BE2C (cell line): Measurements from ENCODE around the gene STAM.

ENCODE experiments used
- DNase-seq: peaks from one replicate; pipeline ENCODE4 v3.0.0-alpha.2; 2020
- H3K27me3 ChIP-seq: fragments of 250-450 bp; sonication (Bioruptor Pico); 2 replicates; pipeline ENCODE4 v1.5.1; 2020; ENCODE audit warnings: mild to moderate bottlenecking
- H3K36me3 ChIP-seq: fragments of 250-450 bp; sonication (Bioruptor Pico); 2 replicates; pipeline ENCODE4 v1.5.1; 2020; ENCODE audit warnings: mild to moderate bottlenecking
- H3K4me1 ChIP-seq: fragments of 250-450 bp; sonication (Bioruptor Pico); 2 replicates; pipeline ENCODE4 v1.5.1; 2020
- H3K4me3 ChIP-seq: 2 replicates; pipeline ENCODE4 v1.5.1; 2011; ENCODE audit warnings: low read depth, low read length
- H3K9me3 ChIP-seq: fragments of 250-450 bp; sonication (Bioruptor Pico); 2 replicates; pipeline ENCODE4 v1.5.1; 2020
- CTCF ChIP-seq: IDR thresholded peaks from 2 replicates; pipeline ENCODE4 v1.5.1; 2012; ENCODE audit warnings: mild to moderate bottlenecking, low read depth, low read length

STAM gene

GRCh38 chr10:17649836-17650235 lies 5.9 kb downstream of the STAM start:
- Histone ChIP-seq H3K4me3 (no peak overlapping the region), H3K9me3 (no peaks in the 10 kb centered on the region), H3K36me3 (peaks cover 18% of the 10 kb centered on the region), H3K27me3 (no peaks in the 10 kb centered on the region), H3K4me1 (0 out of 2 replicates have a peak, but pooled peaks cover 2% of the 10 kb centered on the region)
- TF ChIP-seq CTCF: no peak
- DNase-seq: no peak

GRCh38 chr10:17650416-17650815 lies 6.5 kb downstream of the STAM start:
- no peaks in the 10 kb centered on the region for H3K27me3 ChIP-seq
- no peak overlapping the region for H3K4me3 ChIP-seq
- no peak for TF ChIP-seq CTCF
- H3K9me3 ChIP-seq: no peaks in the 10 kb centered on the region; the same call in 1 of the 2 replicates
- H3K4me1 ChIP-seq: peaks cover 2% of the 10 kb centered on the region; the same call in 1 of the 2 replicates
- peaks cover 18% of the 10 kb centered on the region for H3K36me3 ChIP-seq
- no peak for DNase-seq

- no peaks in the 10 kb centered on the region; the same call in 1 of the 2 replicates for H3K9me3 ChIP-seq
Observed at GRCh38 chr10:17651896-17652295, 7.9 kb downstream of the STAM start.

GRCh38 chr10:17652585-17652984 lies 8.6 kb downstream of the STAM start:
- Histone ChIP-seq H3K27me3 (no peaks in the 10 kb centered on the region), H3K36me3 (peaks cover 14% of the 10 kb centered on the region), H3K9me3 (no peaks in the 10 kb centered on the region; the same call in 1 of the 2 replicates), H3K4me1 (no peaks in the 10 kb centered on the region; the same call in 1 of the 2 replicates), H3K4me3 (no peak overlapping the region)
- no peak for DNase-seq
- TF ChIP-seq CTCF: no peak

More at GRCh38 chr10:17651896-17652295, 7.9 kb downstream of the STAM start:
- DNase-seq: no peak
- no peaks in the 10 kb centered on the region; the same call in 1 of the 2 replicates for H3K4me1 ChIP-seq
- TF ChIP-seq CTCF: no peak
- no peak overlapping the region for H3K4me3 ChIP-seq
- H3K27me3 ChIP-seq: no peaks in the 10 kb centered on the region
- H3K36me3 ChIP-seq: peaks cover 14% of the 10 kb centered on the region

GRCh38 chr10:17655009-17655408 lies 11.1 kb downstream of the STAM start:
- no peaks in the 10 kb centered on the region; the same call in 1 of the 2 replicates for H3K4me1 ChIP-seq
- no peak overlapping the region for H3K4me3 ChIP-seq
- H3K27me3 ChIP-seq: no peaks in the 10 kb centered on the region
- no peak for DNase-seq
- H3K36me3 ChIP-seq: peaks cover 7% of the 10 kb centered on the region
- no peaks in the 10 kb centered on the region; the same call in 1 of the 2 replicates for H3K9me3 ChIP-seq
- TF ChIP-seq CTCF: no peak

GRCh38 chr10:17655567-17656146 lies 11.7 kb downstream of the STAM start:
- Histone ChIP-seq H3K27me3 (no peaks in the 10 kb centered on the region), H3K4me3 (no peak overlapping the region), H3K36me3 (peaks cover 7% of the 10 kb centered on the region), H3K4me1 (no peaks in the 10 kb centered on the region; the same call in 1 of the 2 replicates), H3K9me3 (no peaks in the 10 kb centered on the region; the same call in 1 of the 2 replicates)
- DNase-seq: no peak
- TF ChIP-seq CTCF: no peak
